GM13977 (cell line): ENCODE results near the gene DIPK2B.

Experiments
- DNase-seq: peaks from one replicate; pipeline ENCODE4 v3.0.0; 2012; ENCODE audit warnings: low spot score
- CTCF ChIP-seq: IDR thresholded peaks from 2 replicates; pipeline ENCODE4 v1.5.1; 2012; ENCODE audit warnings: mild to moderate bottlenecking, control low read depth; ENCODE audit not compliant: insufficient read depth; ENCODE audit errors: extremely low read depth, missing control alignments
- in situ Hi-C: fragments of 300-500 bp; cut with MboI; formaldehyde crosslinking; loops from one replicate; pipeline ENCODE4 v1.12.0; 2022; ENCODE audit warnings: low sequenced_read_pairs, low pct_unique_long_range_greater_than_20kb, mixed read lengths, inconsistent platforms; ENCODE audit not compliant: unreplicated experiment

The DIPK2B gene

GRCh38 chrX:45196701-45197100, 4.0 kb downstream of the DIPK2B start:
- DNase-seq = no peak

GRCh38 chrX:45191820-45192409, 8.8 kb downstream of the DIPK2B start:
- in situ Hi-C loops = no loop called here
- TF ChIP-seq CTCF = no peak
- no peak for DNase-seq

More at GRCh38 chrX:45196701-45197100, 4.0 kb downstream of the DIPK2B start:
- no peak for TF ChIP-seq CTCF
- in situ Hi-C loops = no loop called here

DNA sequence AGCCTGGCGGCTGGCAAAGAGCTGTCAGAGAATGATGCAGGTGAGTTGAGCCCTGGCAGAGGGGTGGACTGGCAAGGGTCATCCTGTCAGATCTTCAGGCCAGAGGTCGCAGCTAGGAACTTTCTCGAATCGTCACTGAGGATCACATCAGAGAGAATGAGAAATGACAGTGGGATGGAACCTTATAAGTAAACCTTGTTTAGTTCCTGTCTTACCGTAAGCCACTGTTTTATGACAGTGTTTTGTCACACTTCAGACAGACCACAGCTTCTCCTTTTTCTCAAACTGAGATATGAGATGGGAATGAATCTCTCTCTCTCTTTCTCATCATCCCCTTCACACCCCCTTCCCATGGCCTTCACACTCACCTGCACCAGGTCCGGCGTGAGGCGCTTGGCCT, 9.3 kb downstream of the DIPK2B start:
- TF ChIP-seq CTCF = no peak
- in situ Hi-C loops = no loop called here
- peak; percentile 21 for DNase-seq

GRCh38 chrX:45187731-45188130, 12.9 kb downstream of the DIPK2B start:
- in situ Hi-C loops = no loop called here
- no peak for TF ChIP-seq CTCF
- DNase-seq = no peak

DNA sequence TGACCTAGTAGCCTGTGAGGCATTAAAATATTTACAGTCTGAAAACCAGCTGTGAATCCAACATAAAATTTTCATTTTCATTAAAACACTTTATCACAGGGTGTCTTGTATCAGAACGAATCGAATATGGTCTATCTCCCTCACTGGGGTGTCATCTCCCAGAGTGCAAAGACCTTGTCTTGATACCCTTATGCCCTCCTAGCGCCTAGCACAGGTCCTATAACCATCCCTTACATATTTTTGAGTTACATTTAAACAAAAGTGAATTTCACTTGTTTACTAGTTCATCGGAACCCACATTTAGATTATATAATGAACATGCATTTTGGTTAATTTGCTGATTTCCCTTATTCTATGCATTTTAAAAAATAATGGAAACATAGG, 14.0 kb downstream of the DIPK2B start:
- TF ChIP-seq CTCF = no peak
- no peak for DNase-seq
- in situ Hi-C loops = no loop called here

DNA sequence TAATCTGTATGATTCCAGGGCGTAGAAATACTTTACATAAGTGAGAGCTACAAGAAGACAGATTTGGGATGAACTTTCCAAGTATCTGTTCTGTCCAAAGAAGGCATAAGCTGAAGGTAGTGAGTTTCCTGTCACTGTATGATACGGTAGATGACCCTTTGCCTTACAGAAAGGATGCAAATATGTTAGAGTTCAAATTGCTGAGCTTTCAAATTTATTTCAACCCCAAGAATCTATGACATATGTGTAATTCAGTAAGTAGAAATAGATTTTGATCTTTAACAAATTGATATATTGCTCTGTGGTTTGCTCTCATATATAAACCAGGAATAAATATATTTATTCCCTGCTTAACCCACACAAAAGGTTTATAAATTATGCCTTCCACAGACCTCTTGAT, 16.5 kb downstream of the DIPK2B start:
- no peak for DNase-seq
- TF ChIP-seq CTCF = no peak
- in situ Hi-C loops = no loop called here

GRCh38 chrX:45172890-45173289, 27.8 kb downstream of the DIPK2B start:
- in situ Hi-C loops = no loop called here
- DNase-seq = no peak
- TF ChIP-seq CTCF = no peak
